SIG-M5 (cell line): ENCODE results near the gene FXYD4.
"Not testable (repeated sequence)": the region's sequence is repeated elsewhere in the genome, so short reads cannot be mapped to it uniquely, and the experiment has no call there.

Source experiments
- DNase-seq: peaks from one replicate; lab custom pipeline; 2025; lab: John Stamatoyannopoulos, UW

FXYD4 gene

DNA sequence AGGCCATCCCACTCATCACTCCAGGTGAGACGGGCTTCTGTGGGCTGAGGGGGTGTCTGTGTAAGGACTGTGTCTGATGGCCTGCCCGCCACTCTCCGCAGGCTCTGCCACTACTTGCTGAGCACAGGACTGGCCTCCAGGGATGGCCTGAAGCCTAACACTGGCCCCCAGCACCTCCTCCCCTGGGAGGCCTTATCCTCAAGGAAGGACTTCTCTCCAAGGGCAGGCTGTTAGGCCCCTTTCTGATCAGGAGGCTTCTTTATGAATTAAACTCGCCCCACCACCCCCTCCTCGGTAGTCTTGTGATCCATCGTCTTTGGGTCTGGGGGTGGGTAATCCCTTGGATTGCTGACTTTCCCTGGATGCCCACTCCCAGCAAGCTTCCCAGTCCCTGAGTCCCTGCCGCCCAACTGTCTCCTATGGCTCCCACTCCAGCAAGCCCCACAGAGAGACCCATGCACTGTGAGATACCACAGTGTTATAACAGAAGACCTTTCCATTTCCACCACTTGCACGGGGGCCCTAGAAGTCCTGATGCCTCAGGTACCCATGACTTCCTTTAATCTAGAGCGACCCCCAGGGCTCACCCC lies 4.7 kb downstream of the FXYD4 start:
- no peak for DNase-seq

- DNase-seq: no peak
Observed at GRCh38 chr10:43376828-43377423, 5.5 kb downstream of the FXYD4 start.

DNA sequence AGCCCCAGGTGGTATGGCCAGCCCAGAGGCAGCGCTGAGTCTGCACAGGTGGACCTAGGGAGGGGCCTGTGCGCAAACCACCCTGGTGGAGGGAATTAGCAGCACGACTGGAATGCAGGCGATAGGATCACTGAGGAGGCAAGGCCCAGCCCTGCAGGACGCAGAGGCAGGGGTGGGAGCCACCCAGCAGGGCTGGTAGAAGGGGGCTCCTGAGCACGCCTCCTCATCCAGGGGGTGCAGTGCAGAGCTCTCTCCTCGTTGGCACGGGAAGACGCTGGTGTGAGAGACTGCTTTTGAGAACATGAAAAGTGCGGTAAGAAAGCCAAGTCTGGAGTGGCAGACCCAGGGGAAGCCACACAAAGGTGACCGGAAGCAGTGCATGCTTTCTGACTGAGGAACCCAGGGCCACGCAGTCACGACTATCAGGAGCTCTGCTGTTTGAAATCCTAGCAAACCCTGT lies 6.0 kb downstream of the FXYD4 start:
- DNase-seq: no peak

- DNase-seq: no peak
Observed at GRCh38 chr10:43380610-43381222, 9.3 kb downstream of the FXYD4 start.

DNA sequence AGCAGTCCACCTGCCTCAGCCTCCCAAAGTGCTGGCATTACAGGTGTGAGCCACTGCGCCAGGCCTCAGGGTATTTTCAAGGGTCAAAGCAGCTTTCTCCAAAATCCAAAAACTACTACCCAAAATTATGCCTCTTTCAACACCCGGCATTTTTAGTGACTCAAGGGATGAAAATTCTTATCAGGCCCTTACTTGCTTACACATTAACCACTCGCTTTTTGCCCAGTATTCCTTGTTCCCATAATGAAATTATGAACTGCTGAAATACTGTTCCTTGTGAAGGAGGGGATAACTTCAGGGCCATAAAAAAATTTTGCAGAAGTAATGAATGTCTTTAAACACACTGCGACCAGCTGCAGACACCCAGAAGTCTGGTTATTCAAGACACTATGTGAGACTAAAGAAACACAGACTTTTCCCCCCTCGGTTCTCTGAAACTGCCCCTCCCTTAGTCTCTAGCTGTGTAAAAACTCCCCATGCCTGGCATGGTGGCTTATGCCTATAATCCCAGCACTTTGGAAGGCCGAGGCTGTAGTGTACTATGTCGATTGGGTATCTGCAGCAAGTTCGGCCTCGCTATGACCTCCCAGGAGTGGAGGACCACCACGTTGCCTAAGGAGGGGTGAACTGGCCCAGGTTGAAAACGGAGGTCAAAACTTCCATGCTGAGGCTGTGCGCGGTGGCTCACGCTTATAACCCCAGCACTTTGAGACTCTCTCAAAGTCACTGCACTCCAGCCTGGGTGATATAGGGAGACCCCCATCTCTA lies 12.0 kb downstream of the FXYD4 start:
- DNase-seq: no peak

GRCh38 chr10:43384252-43385221 lies 13.1 kb downstream of the FXYD4 start:
- DNase-seq: no peak

DNA sequence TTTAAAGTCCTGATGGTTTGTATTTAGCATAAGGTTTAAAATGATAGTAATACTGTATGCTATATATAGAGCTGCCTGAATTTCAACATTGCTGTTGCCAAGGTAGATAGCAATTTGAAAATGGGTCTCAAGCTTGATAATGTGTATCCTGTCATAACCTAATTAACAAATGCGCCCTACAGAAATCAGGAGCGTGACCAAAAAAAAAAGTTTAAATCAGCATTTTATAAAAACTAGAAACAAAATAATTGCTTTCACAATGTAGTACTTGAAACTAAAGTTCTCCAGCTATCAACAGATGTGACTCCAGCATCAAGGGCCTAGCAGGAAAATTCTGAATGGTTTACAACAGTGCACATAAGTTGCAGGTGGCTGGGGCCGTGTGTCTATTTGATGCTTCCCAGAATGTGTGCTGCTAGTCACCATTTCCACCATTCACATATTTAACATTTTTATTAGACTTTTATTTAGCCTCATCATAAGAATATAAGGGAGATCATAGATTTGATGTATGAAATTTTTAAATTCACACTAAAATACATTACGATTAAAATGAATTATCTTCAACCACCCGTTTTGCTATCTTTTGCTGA lies 14.1 kb downstream of the FXYD4 start:
- no peak for DNase-seq

DNA sequence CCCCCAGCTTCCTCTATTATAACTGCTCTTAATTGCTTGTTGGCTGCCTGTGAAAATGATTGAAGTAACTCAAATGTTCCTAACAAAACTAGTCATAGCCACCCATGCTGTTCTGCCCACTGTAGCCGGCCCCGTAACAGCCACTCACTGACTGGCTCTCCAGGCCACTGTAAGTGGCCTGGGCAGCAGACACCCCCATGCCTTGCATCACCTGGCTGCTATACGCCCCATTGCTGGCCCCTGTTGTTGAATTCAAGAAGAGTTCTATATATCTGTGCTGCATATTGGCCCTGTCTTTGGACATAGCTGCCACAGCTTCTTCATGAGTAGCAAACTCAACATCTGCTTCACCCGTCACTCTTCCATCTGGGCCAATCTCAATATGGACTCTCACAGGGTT lies 15.1 kb downstream of the FXYD4 start:
- no peak for DNase-seq

GRCh38 chr10:43386981-43387677 lies 15.7 kb downstream of the FXYD4 start:
- DNase-seq: no peak

- DNase-seq: no peak
Observed at GRCh38 chr10:43387678-43388032, 16.2 kb downstream of the FXYD4 start.

DNA sequence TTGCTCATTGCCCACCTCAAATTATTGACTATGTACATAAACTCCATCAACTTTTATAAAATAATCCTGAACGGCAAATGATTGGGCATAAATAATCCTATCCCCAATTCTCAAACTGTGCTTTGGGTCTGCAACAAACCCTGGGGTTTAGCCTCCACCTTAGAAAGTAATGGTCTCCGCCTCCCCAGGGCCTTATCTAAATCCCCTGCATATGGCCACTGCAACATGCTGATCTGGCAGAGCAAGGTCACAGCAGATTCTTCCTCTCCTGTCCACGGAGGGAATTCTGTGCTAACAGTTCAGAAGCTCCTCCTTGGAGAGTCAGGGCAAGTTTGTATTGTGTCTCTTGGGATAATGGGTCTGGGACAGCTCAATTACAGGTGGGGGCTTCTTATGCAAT lies 18.4 kb downstream of the FXYD4 start:
- no peak for DNase-seq

DNA sequence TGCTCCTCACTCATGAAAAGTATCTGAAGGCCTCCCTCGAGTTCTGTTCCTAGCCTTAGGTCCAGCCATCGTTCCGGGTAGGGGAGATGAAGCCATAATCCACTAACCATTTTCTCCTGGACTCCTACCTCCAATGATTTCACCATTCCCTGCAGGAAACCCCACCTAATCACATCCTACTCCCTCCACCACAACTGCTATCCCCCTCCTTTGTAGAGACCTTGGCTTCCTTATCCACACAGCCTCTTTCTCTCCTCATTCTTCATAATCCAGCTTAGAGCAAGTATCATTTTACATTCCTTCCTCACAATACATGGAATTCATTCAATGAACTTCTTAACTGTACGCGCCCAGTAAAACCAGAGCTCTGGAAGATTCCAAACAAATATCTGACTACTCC lies 18.9 kb downstream of the FXYD4 start:
- DNase-seq: no peak

- no peak for DNase-seq
Observed at GRCh38 chr10:43390759-43391158, 19.3 kb downstream of the FXYD4 start.

- no peak for DNase-seq
Observed at GRCh38 chr10:43391496-43391895, 20.1 kb downstream of the FXYD4 start.

- no peak for DNase-seq
Observed at GRCh38 chr10:43392748-43393147, 21.3 kb downstream of the FXYD4 start.

DNA sequence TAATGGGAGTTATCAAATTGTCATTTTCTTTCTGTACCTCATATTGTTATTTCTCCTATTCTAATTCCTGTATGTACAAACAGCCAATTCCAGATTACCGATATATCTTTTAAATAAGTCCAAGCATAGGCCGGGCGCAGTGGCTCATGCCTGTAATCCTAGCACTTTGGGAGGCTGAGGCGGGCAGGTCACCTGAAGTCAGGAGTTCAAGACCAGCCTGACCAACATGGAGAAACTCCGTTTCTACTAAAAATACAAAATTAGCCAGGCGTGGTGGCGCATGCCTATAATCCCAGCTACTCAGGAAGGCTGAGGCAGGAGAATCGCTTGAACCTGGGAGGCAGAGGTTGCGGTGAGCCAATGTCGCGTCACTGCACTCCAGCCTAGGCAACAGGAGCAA lies 21.8 kb downstream of the FXYD4 start:
- DNase-seq: not testable (repeated sequence)

DNA sequence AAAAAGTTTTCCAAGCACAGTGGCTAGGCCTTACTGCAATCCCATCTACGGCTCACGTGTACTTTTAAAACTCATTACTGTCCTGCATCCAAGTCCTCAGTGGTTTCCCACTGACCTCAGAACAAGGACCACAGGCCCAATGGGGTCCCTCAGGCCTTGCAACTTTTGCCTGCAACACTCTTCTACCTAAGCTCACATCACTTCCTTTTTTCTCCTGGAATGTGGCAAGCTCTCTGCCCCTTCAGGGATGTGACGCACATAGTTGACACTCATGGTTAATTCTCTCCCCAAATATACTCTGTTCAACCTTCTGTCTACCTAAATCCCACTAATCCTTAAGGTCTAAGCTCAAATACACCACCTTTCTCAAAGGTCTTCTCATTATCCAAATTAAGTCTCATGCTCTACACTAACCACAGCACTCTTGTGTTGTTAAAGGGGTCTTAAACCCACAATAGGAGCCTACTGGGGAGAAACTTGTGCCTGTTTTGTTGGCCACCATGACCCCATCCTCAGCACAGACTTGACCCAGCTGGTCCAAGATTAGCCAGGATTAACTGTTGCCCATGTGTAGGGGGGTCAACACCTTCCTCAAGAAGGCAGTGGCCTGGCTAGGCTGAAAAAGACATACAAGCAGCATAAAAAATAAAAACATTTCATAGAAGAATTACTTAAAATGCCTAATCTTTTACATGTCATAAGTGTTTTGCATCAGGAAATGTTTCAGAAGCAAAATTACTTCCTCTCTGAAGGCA lies 22.3 kb downstream of the FXYD4 start:
- no peak for DNase-seq

DNA sequence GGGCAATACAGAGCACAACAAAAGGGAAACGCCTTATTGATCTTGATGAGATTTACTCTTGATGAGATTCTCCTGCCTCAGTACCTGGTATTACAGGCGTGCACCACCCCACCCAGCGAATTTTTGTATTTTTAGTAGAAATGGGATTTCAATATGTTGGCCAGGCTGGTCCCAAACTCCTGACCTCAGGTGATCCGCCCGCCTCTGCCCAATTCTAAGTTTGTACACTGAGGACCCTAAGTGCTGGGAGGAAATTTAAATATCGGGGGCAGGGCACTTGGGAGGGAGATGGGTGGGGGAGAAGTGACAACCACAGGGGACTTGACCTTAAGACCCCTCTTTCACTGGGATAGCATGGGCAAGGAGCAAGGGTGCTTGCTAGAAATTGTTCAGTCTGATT lies 23.4 kb downstream of the FXYD4 start:
- DNase-seq: no peak

DNA sequence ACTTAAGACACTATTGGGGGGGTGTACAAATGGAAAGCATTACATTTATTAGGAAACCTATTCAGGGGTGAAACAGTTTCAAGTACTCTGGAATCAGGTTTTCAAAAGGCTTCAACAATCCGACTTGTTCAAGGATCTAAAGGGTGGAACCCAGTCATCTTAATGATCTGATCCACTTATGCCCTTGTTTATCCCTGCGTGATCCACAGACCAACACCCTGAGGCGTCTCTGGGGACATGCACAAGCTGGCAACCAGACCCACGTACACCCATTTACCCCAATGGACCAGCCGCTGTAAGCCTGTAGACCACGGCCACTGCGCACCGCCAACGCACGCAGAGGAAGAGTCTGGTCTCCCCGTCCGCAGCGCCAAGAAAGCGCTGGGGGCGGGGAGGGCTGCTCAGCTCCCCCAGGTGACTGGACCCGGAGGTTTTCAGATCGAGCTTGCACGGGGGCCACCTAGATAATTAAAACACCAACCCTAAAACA lies 24.2 kb downstream of the FXYD4 start:
- DNase-seq: no peak
